Suprapubic skin (tissue), 4 donors: ENCODE measurements around the gene FRAT1. TPM values are rescaled to one million over a fixed set of nuclear protein-coding genes. Genes with fewer than 3 reads are reported as not detected.

Experiments used
- DNase-seq, 2 donors: peaks; one replicate each; pipeline ENCODE4 v3.0.0-alpha.2; 2019; ENCODE audit warnings: low spot score in 2 of 2
- H3K27ac ChIP-seq: fragments of 200-600 bp; sonication (generic); one replicate; pipeline ENCODE4 v1.5.1; 2019
- H3K27me3 ChIP-seq: fragments of 200-600 bp; sonication (generic); one replicate; pipeline ENCODE4 v1.5.1; 2019
- H3K36me3 ChIP-seq: fragments of 200-600 bp; sonication (generic); one replicate; pipeline ENCODE4 v1.5.1; 2019
- H3K4me1 ChIP-seq: fragments of 200-600 bp; sonication (generic); one replicate; pipeline ENCODE4 v1.5.1; 2019
- H3K4me3 ChIP-seq: fragments of 200-600 bp; sonication (generic); one replicate; pipeline ENCODE4 v1.5.1; 2019; ENCODE audit warnings: mild to moderate bottlenecking
- H3K9me3 ChIP-seq: fragments of 200-600 bp; sonication (generic); one replicate; pipeline ENCODE4 v1.5.1; 2019
- CTCF ChIP-seq, 2 donors: fragments of 200-600 bp in 1 of 2; fragments of 450-650 bp in 1 of 2; sonication (generic) in 1 of 2; IDR thresholded peaks; one replicate each; pipeline ENCODE4 v1.5.1; 2016 to 2019; ENCODE audit warnings: antibody characterized with exemption in 2 of 2, mild to moderate bottlenecking in 1 of 2, moderate library complexity in 1 of 2
- EP300 ChIP-seq: sonication (generic); formaldehyde crosslinking; IDR thresholded peaks from one replicate; pipeline ENCODE4 v1.6.1; 2017; ENCODE audit warnings: antibody characterized with exemption
- POLR2A ChIP-seq, 2 donors: fragments of 450-650 bp; IDR thresholded peaks; one replicate each; pipeline ENCODE4 v1.6.1; 2017; ENCODE audit warnings: antibody characterized with exemption in 2 of 2, mild to moderate bottlenecking in 2 of 2, moderate library complexity in 2 of 2
- POLR2AphosphoS5 ChIP-seq, 3 donors: sonication (generic); formaldehyde crosslinking; IDR thresholded peaks; one replicate each; pipeline ENCODE4 v1.6.1; 2017; ENCODE audit warnings: antibody characterized with exemption in 3 of 3
- WGBS: methylation state at CpG from one replicate; pipeline ENCODE4 v1.1.5; 2018; 5-methylcytosine and 5-hydroxymethylcytosine counted together
- total RNA-seq, 4 donors: library from RNA; depleted of rRNA; stranded (reverse); fragments of >200 nt; gene quantifications; one replicate each; pipeline ENCODE4 v1.1.0, GENCODE V29; 2016

FRAT1 gene
- total RNA-seq, 4 donors from 2014 or later, result 5.2 to 8.4 (median 7.2) TPM

GRCh38 chr10:97365761-97366351, 46.8 kb downstream of the FRAT1 start:
- 80% methylated on average over 19 of the region's 19 CpGs for WGBS
- TF ChIP-seq EP300 (no peak), POLR2A (IDR thresholded peaks at IDR 0.05) (no peak), POLR2AphosphoS5 (IDR thresholded peaks at IDR 0.05) (no peak), CTCF (IDR thresholded peaks at IDR 0.05) (no peak)
- peaks cover 84% of the 10 kb centered on the region for H3K36me3 ChIP-seq

DNA sequence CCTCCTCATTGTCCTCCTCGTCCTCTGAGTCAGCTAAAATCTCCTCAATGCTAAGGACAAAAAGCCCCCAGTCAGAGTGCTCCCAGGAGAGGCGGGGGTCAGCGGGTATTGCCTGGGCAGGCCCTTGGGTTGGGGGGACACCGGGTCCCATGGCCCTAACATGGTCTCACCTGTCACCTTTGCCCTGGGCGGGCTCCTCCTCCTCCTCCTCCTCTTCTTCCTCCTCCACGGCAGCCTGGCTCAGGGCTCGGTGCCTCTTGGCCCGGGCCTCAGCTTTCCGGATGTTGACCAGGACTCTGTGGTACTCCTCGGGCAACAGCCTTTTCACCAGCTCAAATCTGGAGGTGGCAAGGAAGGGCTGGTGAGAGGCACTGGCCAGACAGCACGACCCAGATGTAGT, 47.5 kb downstream of the FRAT1 start:
- H3K4me3 ChIP-seq, result no peak overlapping the region
- H3K36me3 ChIP-seq, result peaks cover 92% of the 10 kb centered on the region
- 85% methylated on average over 9 of the region's 11 CpGs for WGBS
- no peak overlapping the region for H3K27ac ChIP-seq
- H3K27me3 ChIP-seq, result no peaks in the 10 kb centered on the region
- DNase-seq, result no peak
- no peak for TF ChIP-seq POLR2AphosphoS5 (IDR thresholded peaks at IDR 0.05)
- H3K9me3 ChIP-seq, result no peaks in the 10 kb centered on the region
- H3K4me1 ChIP-seq, result no peaks in the 10 kb centered on the region

More at GRCh38 chr10:97365761-97366351, 46.8 kb downstream of the FRAT1 start:
- H3K4me3 ChIP-seq, result no peak overlapping the region
- no peaks in the 10 kb centered on the region for H3K9me3 ChIP-seq
- no peaks in the 10 kb centered on the region for H3K4me1 ChIP-seq
- no peaks in the 10 kb centered on the region for H3K27me3 ChIP-seq
- H3K27ac ChIP-seq, result no peak overlapping the region
- DNase-seq, result no peak

GRCh38 chr10:97367126-97367649, 48.1 kb downstream of the FRAT1 start:
- DNase-seq, result no peak
- no peak overlapping the region for H3K27ac ChIP-seq
- peaks cover 98% of the 10 kb centered on the region for H3K36me3 ChIP-seq
- H3K9me3 ChIP-seq, result no peaks in the 10 kb centered on the region
- no peaks in the 10 kb centered on the region for H3K4me1 ChIP-seq
- H3K4me3 ChIP-seq, result no peak overlapping the region
- no peak for TF ChIP-seq EP300
- no peak for TF ChIP-seq POLR2A (IDR thresholded peaks at IDR 0.05)
- WGBS, result 89% methylated on average over 12 of the region's 12 CpGs
- H3K27me3 ChIP-seq, result no peaks in the 10 kb centered on the region

Other genes starting within 250 kb of the FRAT1 start
- under 1 TPM in 3 of 4 donors, not detected in 1; 0.10 to 0.40 (median 0.11) TPM for gene SLIT1, start 133.3 kb upstream of the FRAT1 start, total RNA-seq
- 10 to 100 TPM in 3 of 4 donors, 1 to 10 TPM in 1; 8.0 to 12.8 (median 11.2) TPM for gene ARHGAP19, start 26.6 kb upstream of the FRAT1 start, total RNA-seq
- gene FRAT2, start 15.5 kb downstream of the FRAT1 start, total RNA-seq, result 10 to 100 TPM; 30.9 to 58.0 (median 38.4) TPM
- gene RRP12, start 82.1 kb downstream of the FRAT1 start, total RNA-seq, result 10 to 100 TPM; 24.5 to 49.3 (median 48.6) TPM
- gene PGAM1, start 106.9 kb downstream of the FRAT1 start, total RNA-seq, result 100 to 1,000 TPM; 106 to 238 (median 209) TPM
- 10 to 100 TPM; 24.0 to 35.1 (median 28.5) TPM for gene EXOSC1, start 126.7 kb downstream of the FRAT1 start, total RNA-seq
- 10 to 100 TPM; 24.5 to 35.8 (median 28.2) TPM for gene ZDHHC16, start 126.9 kb downstream of the FRAT1 start, total RNA-seq
- 100 to 1,000 TPM; 111 to 238 (median 118) TPM for gene MMS19, start 179.2 kb downstream of the FRAT1 start, total RNA-seq
- 10 to 100 TPM; 15.2 to 50.8 (median 36.4) TPM for gene UBTD1, start 179.7 kb downstream of the FRAT1 start, total RNA-seq